HepG2 (cell line): ENCODE results near the gene WBP1. TPM values are rescaled to one million over a fixed set of nuclear protein-coding genes. Genes with fewer than 3 reads are reported as not detected.
A peak's percentile ranks its signal among the peaks of the same experiment; 100 is the strongest.

Source experiments
- ATAC-seq: fragments of 200-7000 bp; cut with Tn5 transposase; 3 replicates; pipeline ENCODE4 v1.9.1; 2020; ENCODE audit warnings: mild to moderate bottlenecking, moderate library complexity
- BruUV-seq: library from RNA; stranded (reverse); fragments of 400-500 nt; replicated peaks from 2 replicates; lab custom pipeline; 2021; lab: Mats Ljungman, UMichigan
- CTCF ChIA-PET: fragments of 300-600 bp; formaldehyde crosslinking; extraction: SDS; loops from one replicate; lab custom pipeline; 2021; ENCODE audit warnings: low total read pairs, inconsistent platforms, low intra/inter-chr PET ratio; lab: Yijun Ruan, JAX
- POLR2A ChIA-PET: fragments of 350-600 bp; sonication (Branson Sonifier 250); formaldehyde crosslinking; loops from one replicate; lab custom pipeline; 2020; ENCODE audit warnings: antibody characterized with exemption, inconsistent platforms; lab: Yijun Ruan, JAX
- DNase-seq: peaks from one replicate; pipeline ENCODE4 v3.0.0-alpha.2; 2015; ENCODE audit warnings: low spot score
- FAIRE-seq: peaks from 3 replicates; lab custom pipeline; 2011; peaks lifted over from hg19 to GRCh38; lab: Jason Lieb, UNC
- H2AFZ ChIP-seq: one replicate; pipeline ENCODE4 v1.6.1; 2011; ENCODE audit warnings: low read length, inconsistent platforms
- H3K27ac ChIP-seq: fragments of 300-600 bp; 3 replicates; pipeline ENCODE4 v1.8.0; 2011; ENCODE audit warnings: mixed run types, mild to moderate bottlenecking, mixed read lengths, low read length, inconsistent platforms; ENCODE audit not compliant: insufficient read depth; ENCODE audit errors: extremely low read length
- H3K27me3 ChIP-seq, 2 experiments: fragments of 200-600 bp in 1 of 2; 2 replicates in 1 of 2; 3 replicates in 1 of 2; pipeline versions ENCODE4 v1.6.0 to v1.8.0; 2011; ENCODE audit warnings: low read length in 2 of 2, mild to moderate bottlenecking in 2 of 2, moderate library complexity in 2 of 2, inconsistent platforms in 1 of 2; ENCODE audit not compliant: insufficient read depth in 2 of 2, control insufficient read depth in 1 of 2
- H3K36me3 ChIP-seq, 2 experiments: fragments of 200-600 bp in 1 of 2; replicated peaks in 1 of 2; 2 replicates in 1 of 2; 3 replicates in 1 of 2; pipeline versions ENCODE4 v1.5.1 to v1.8.0; 2011; ENCODE audit warnings: low read length in 2 of 2, inconsistent platforms in 1 of 2; ENCODE audit not compliant: insufficient read depth in 2 of 2, control insufficient read depth in 1 of 2
- H3K4me1 ChIP-seq: 2 replicates; pipeline ENCODE4 v1.5.1; 2012; ENCODE audit warnings: low read length, inconsistent platforms; ENCODE audit not compliant: insufficient read depth
- H3K4me2 ChIP-seq: 2 replicates; pipeline ENCODE4 v1.6.0; 2011; ENCODE audit warnings: low read depth, low read length, inconsistent platforms
- H3K4me3 ChIP-seq, 3 experiments: fragments of 200-600 bp in 1 of 3; sonication (generic), shearing (Covaris generic) in 1 of 3; replicated peaks in 1 of 3; 2 replicates each; pipeline ENCODE4 v1.5.1; 2011 to 2016; ENCODE audit warnings: low read length in 3 of 3, inconsistent platforms in 2 of 3, low read depth in 2 of 3, mild to moderate bottlenecking in 2 of 3, control low read depth in 1 of 3, mixed read lengths in 1 of 3; ENCODE audit not compliant: insufficient read depth in 1 of 3
- H3K79me2 ChIP-seq: one replicate; pipeline ENCODE4 v1.6.1; 2011; ENCODE audit warnings: low read length, inconsistent platforms; ENCODE audit not compliant: insufficient read depth
- H3K9ac ChIP-seq: 2 replicates; pipeline ENCODE4 v1.6.0; 2011; ENCODE audit warnings: mild to moderate bottlenecking, low read depth, low read length, inconsistent platforms; ENCODE audit not compliant: insufficient read depth
- H3K9me3 ChIP-seq: 2 replicates; pipeline ENCODE4 v1.5.1; 2012; ENCODE audit warnings: mild to moderate bottlenecking, low read length
- H4K20me1 ChIP-seq: 2 replicates; pipeline ENCODE4 v1.6.0; 2011; ENCODE audit warnings: inconsistent platforms, mild to moderate bottlenecking, low read length, moderate library complexity; ENCODE audit not compliant: insufficient read depth
- CCDC6 ChIP-seq: sonication (generic); formaldehyde crosslinking; IDR thresholded peaks from 2 replicates; pipeline ENCODE4 v1.8.1; 2022; ENCODE audit warnings: mild to moderate bottlenecking, missing genetic modification reagents, moderate library complexity
- HOXA3 ChIP-seq: sonication (generic); formaldehyde crosslinking; IDR thresholded peaks from 2 replicates; pipeline ENCODE4 v1.5.0; 2020; ENCODE audit warnings: missing genetic modification reagents
- JUND ChIP-seq: sonication (generic); formaldehyde crosslinking; IDR thresholded peaks from 2 replicates; pipeline ENCODE4 v1.8.0; 2022; ENCODE audit warnings: mild to moderate bottlenecking, missing genetic modification reagents
- MEF2D ChIP-seq: sonication (generic); formaldehyde crosslinking; IDR thresholded peaks from 2 replicates; pipeline ENCODE4 v1.5.1; 2020; ENCODE audit warnings: mild to moderate bottlenecking, missing genetic modification reagents
- PHF5A ChIP-seq: IDR thresholded peaks from one replicate; pipeline ENCODE4 v1.6.1; 2018; ENCODE audit warnings: low read depth, missing genetic modification reagents; ENCODE audit not compliant: unreplicated experiment
- RARG ChIP-seq: sonication (generic); formaldehyde crosslinking; IDR thresholded peaks from 2 replicates; pipeline ENCODE4 v1.4.0; 2020; ENCODE audit warnings: low read depth, mild to moderate bottlenecking, missing genetic modification reagents
- SOX5 ChIP-seq: IDR thresholded peaks from 2 replicates; pipeline ENCODE4 v1.6.1; 2016; ENCODE audit warnings: borderline replicate concordance
- ZNF263 ChIP-seq: sonication (generic); formaldehyde crosslinking; IDR thresholded peaks from 2 replicates; pipeline ENCODE4 v1.4.0; 2020; ENCODE audit warnings: missing genetic modification reagents
- ZNF275 ChIP-seq: sonication (generic); formaldehyde crosslinking; IDR thresholded peaks from 2 replicates; pipeline ENCODE4 v1.8.0; 2022; ENCODE audit warnings: missing genetic modification reagents, mild to moderate bottlenecking, inconsistent platforms, borderline replicate concordance
- ZNF33A ChIP-seq: sonication (generic); formaldehyde crosslinking; IDR thresholded peaks from 2 replicates; pipeline ENCODE4 v1.5.1; 2020; ENCODE audit warnings: missing genetic modification reagents, mild to moderate bottlenecking, moderate library complexity, borderline replicate concordance
- ZNF446 ChIP-seq: sonication (generic); formaldehyde crosslinking; IDR thresholded peaks from 2 replicates; pipeline ENCODE4 v1.5.0; 2020; ENCODE audit warnings: mild to moderate bottlenecking, missing genetic modification reagents
- ZNF558 ChIP-seq: sonication (generic); formaldehyde crosslinking; IDR thresholded peaks from 2 replicates; pipeline ENCODE4 v1.9.0; 2022; ENCODE audit warnings: mild to moderate bottlenecking, missing genetic modification reagents, borderline replicate concordance
- ZNF775 ChIP-seq: sonication (generic); formaldehyde crosslinking; IDR thresholded peaks from 2 replicates; pipeline ENCODE4 v1.4.0; 2020; ENCODE audit warnings: missing genetic modification reagents, mild to moderate bottlenecking, moderate library complexity, borderline replicate concordance
- ZNF883 ChIP-seq: sonication (generic); formaldehyde crosslinking; IDR thresholded peaks from 2 replicates; pipeline ENCODE4 v1.5.1; 2020; ENCODE audit warnings: mild to moderate bottlenecking, missing genetic modification reagents; ENCODE audit errors: not compliant biosample characterization
- ZSCAN22 ChIP-seq: sonication (generic); formaldehyde crosslinking; IDR thresholded peaks from 2 replicates; pipeline ENCODE4 v1.4.0; 2020; ENCODE audit warnings: mild to moderate bottlenecking, missing genetic modification reagents
- WGBS: methylation state at CpG from one replicate; pipeline ENCODE4 v1.1.6; 2017; ENCODE audit warnings: low lambda C conversion rate; 5-methylcytosine and 5-hydroxymethylcytosine counted together
- in situ Hi-C: cut with HindIII; loops from 2 replicates; pipeline ENCODE4 v1.10.0; 2017; ENCODE audit warnings: low pct_unique_long_range_greater_than_20kb; ENCODE audit not compliant: extremely low pct_ligation_motif_present
- intact Hi-C: fragments of 100-400 bp; cut with micrococcal nuclease; formaldehyde crosslinking; loops from one replicate; pipeline ENCODE4 v1.10.0; 2022; ENCODE audit not compliant: unreplicated experiment
- polyA plus RNA-seq, 8 experiments: library from polyadenylated mRNA; depleted of rRNA in 3 of 8; stranded (reverse) in 7 of 8; unstranded in 1 of 8; fragments of >200 nt; fragmentation: Illumina TruSeq in 4 of 8; extraction: Trizol in 4 of 8; gene quantifications; 2 replicates each; pipeline versions ENCODE4 v1.2.1 to v1.2.3, GENCODE V29; 2011 to 2016; ENCODE audit warnings: low read depth in 4 of 8, missing spikeins in 1 of 8, mixed read lengths in 1 of 8; ENCODE audit not compliant: insufficient read depth in 1 of 8
- total RNA-seq, 5 experiments: library from RNA; depleted of rRNA; stranded (reverse); fragments of >200 nt; fragmentation: Illumina TruSeq; extraction: Trizol; gene quantifications; 2 replicates each; pipeline ENCODE4 v1.2.3, GENCODE V29; 2016; ENCODE audit warnings: low read depth in 1 of 5
- TF ChIP-seq, protein P1 (sequence below): sonication (generic); formaldehyde crosslinking; IDR thresholded peaks from 2 replicates; pipeline ENCODE4 v1.5.1; 2020; ENCODE audit warnings: mild to moderate bottlenecking, missing genetic modification reagents, moderate library complexity
- TF ChIP-seq, protein P2 (sequence below): sonication (generic); formaldehyde crosslinking; IDR thresholded peaks from 2 replicates; pipeline ENCODE4 v1.8.1; 2023; ENCODE audit warnings: mild to moderate bottlenecking, inconsistent platforms, moderate library complexity, missing genetic modification reagents, borderline replicate concordance

WBP1 gene
- total and polyA plus RNA-seq, 2 of the 13 experiments (the other 11 are each of a cell fraction or from before 2014, with no cell fraction given): 38.8 to 85.7 TPM

- ChIA-PET CTCF (no interaction called here), POLR2A (interaction anchor here (0.5 to 9.5 kb wide), 11 partner anchors 10 to 76 kb away, joined by 3 to 272 read pairs (median 4); partner anchors contain the start of genes CCDC142, INO80B, RTKN and TTC31)
- no TSS peak for BruUV-seq
- WGBS: 91% methylated on average over 5 of the region's 5 CpGs
- H3K36me3 ChIP-seq: peaks cover 24 to 48% of the 10 kb centered on the region in 2 experiments
- in situ Hi-C loops (no loop called here), intact Hi-C loops (loop anchor here (1.0 to 2.0 kb wide), 2 partner anchors 17 to 40 kb away; partner anchors contain the start of gene MOGS)
- no peak overlapping the region for H3K4me2 ChIP-seq
- FAIRE-seq (no peak), ATAC-seq (no peak), DNase-seq (no peak)
- H2AFZ ChIP-seq: no peak overlapping the region
- peaks cover 0 to 5% of the 10 kb centered on the region in 2 experiments; a peak in 1 of 5 replicates for H3K27me3 ChIP-seq
- H3K27ac ChIP-seq: peak overlapping the region; percentile 6
- H3K4me1 ChIP-seq: peaks cover 89% of the 10 kb centered on the region
- no peak overlapping the region for H3K4me3 ChIP-seq
- peaks cover 15% of the 10 kb centered on the region; the same call in 1 of the 2 replicates for H4K20me1 ChIP-seq
- no peaks in the 10 kb centered on the region for H3K79me2 ChIP-seq
- no peaks in the 10 kb centered on the region for H3K9me3 ChIP-seq
- H3K9ac ChIP-seq: no peak overlapping the region
- TF ChIP-seq ZSCAN22 (CRISPR knock-in tag): no peak
- TF ChIP-seq ZNF775 (CRISPR knock-in tag): no peak
- TF ChIP-seq ZNF446: 0 out of 2 replicates have a peak, but pooled peaks have one; percentile 5
- TF ChIP-seq ZNF558 (CRISPR knock-in tag): no peak
- TF ChIP-seq ZNF263 (CRISPR knock-in tag): 0 out of 2 replicates have a peak, but pooled peaks have one; percentile 28
- TF ChIP-seq, protein P1, sequence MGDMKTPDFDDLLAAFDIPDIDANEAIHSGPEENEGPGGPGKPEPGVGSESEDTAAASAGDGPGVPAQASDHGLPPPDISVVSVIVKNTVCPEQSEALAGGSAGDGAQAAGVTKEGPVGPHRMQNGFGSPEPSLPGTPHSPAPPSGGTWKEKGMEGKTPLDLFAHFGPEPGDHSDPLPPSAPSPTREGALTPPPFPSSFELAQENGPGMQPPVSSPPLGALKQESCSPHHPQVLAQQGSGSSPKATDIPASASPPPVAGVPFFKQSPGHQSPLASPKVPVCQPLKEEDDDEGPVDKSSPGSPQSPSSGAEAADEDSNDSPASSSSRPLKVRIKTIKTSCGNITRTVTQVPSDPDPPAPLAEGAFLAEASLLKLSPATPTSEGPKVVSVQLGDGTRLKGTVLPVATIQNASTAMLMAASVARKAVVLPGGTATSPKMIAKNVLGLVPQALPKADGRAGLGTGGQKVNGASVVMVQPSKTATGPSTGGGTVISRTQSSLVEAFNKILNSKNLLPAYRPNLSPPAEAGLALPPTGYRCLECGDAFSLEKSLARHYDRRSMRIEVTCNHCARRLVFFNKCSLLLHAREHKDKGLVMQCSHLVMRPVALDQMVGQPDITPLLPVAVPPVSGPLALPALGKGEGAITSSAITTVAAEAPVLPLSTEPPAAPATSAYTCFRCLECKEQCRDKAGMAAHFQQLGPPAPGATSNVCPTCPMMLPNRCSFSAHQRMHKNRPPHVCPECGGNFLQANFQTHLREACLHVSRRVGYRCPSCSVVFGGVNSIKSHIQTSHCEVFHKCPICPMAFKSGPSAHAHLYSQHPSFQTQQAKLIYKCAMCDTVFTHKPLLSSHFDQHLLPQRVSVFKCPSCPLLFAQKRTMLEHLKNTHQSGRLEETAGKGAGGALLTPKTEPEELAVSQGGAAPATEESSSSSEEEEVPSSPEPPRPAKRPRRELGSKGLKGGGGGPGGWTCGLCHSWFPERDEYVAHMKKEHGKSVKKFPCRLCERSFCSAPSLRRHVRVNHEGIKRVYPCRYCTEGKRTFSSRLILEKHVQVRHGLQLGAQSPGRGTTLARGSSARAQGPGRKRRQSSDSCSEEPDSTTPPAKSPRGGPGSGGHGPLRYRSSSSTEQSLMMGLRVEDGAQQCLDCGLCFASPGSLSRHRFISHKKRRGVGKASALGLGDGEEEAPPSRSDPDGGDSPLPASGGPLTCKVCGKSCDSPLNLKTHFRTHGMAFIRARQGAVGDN (CRISPR knock-in tag): peak; percentile 40; the same call in 1 of the 2 replicates
- TF ChIP-seq ZNF275 (CRISPR knock-in tag): 0 out of 2 replicates have a peak, but pooled peaks have one; percentile 66
- no peak for TF ChIP-seq ZNF33A (CRISPR knock-in tag)
- TF ChIP-seq, protein P2, sequence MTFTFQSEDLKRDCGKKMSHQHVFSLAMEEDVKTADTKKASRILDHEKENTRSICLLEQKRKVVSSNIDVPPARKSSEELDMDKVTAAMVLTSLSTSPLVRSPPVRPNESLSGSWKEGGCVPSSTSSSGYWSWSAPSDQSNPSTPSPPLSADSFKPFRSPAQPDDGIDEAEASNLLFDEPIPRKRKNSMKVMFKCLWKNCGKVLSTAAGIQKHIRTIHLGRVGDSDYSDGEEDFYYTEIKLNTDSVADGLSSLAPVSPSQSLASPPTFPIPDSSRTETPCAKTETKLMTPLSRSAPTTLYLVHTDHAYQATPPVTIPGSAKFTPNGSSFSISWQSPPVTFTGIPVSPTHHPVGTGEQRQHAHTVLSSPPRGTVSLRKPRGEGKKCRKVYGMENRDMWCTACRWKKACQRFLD (CRISPR knock-in tag): 0 out of 2 replicates have a peak, but pooled peaks have one; percentile 41
- TF ChIP-seq ZNF883 (CRISPR knock-in tag): peak; percentile 9
- no peak for TF ChIP-seq HOXA3
- TF ChIP-seq JUND (CRISPR knock-in tag): no peak
- TF ChIP-seq CCDC6: peak; percentile 49; the same call in 1 of the 2 replicates
- TF ChIP-seq SOX5 (CRISPR knock-in tag): no peak
- peak; percentile 25 for TF ChIP-seq PHF5A
- peak; percentile 56; the same call in 1 of the 2 replicates for TF ChIP-seq MEF2D (CRISPR knock-in tag)
- TF ChIP-seq RARG (CRISPR knock-in tag): no peak
These were observed 33.2 kb upstream of the WBP1 start for GRCh38 chr2:74424995-74425406.
